HEK293 (cell line): Measurements from ENCODE around the gene RGS7.

Experiments
- CTCF ChIP-seq: fragments of 450-650 bp; formaldehyde crosslinking; IDR thresholded peaks from 2 replicates; pipeline ENCODE4 v1.5.1; 2016; ENCODE audit warnings: missing biosample characterization, missing genetic modification characterization
- ZNF174 ChIP-seq: fragments of 450-650 bp; formaldehyde crosslinking; IDR thresholded peaks from 2 replicates; pipeline ENCODE4 v1.5.0; 2017; ENCODE audit warnings: missing biosample characterization, mild to moderate bottlenecking, missing genetic modification characterization
- ZNF24 ChIP-seq: fragments of 450-650 bp; formaldehyde crosslinking; IDR thresholded peaks from 2 replicates; pipeline ENCODE4 v1.5.1; 2016; ENCODE audit warnings: missing biosample characterization, missing genetic modification characterization
- TF ChIP-seq, protein P1 (sequence below): fragments of 450-650 bp; formaldehyde crosslinking; IDR thresholded peaks from 2 replicates; pipeline ENCODE4 v1.5.1; 2016; ENCODE audit warnings: missing biosample characterization, missing genetic modification characterization
- TF ChIP-seq, protein P2 (sequence below): fragments of 450-650 bp; formaldehyde crosslinking; IDR thresholded peaks from 2 replicates; pipeline ENCODE4 v1.5.1; 2016; ENCODE audit warnings: missing biosample characterization, missing genetic modification characterization
- TF ChIP-seq, protein P3 (sequence below): fragments of 450-650 bp; formaldehyde crosslinking; IDR thresholded peaks from 2 replicates; pipeline ENCODE4 v1.5.1; 2016; ENCODE audit warnings: missing biosample characterization, missing genetic modification characterization

DNA sequence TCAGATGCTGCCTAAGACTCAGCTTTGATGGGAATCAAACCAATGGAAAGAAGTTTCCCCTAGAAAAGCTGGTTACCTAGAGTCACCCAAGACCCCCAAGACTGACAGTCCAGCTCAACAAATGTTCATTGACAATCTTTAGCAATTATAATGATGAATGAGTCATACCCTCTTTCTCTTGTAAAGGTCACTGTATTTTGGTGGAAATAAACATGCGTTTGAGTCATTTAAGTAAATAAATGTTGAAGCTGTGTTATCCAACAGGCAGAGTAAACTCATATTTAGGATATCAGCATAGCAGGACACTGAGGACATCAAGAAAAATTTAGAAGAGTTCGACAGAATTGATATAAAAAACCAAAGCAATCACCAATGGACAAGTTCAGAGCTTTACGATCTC, 295.9 kb downstream of the RGS7 start:
- TF ChIP-seq CTCF (tag by site-specific recombination) = no peak
- TF ChIP-seq, protein P1, sequence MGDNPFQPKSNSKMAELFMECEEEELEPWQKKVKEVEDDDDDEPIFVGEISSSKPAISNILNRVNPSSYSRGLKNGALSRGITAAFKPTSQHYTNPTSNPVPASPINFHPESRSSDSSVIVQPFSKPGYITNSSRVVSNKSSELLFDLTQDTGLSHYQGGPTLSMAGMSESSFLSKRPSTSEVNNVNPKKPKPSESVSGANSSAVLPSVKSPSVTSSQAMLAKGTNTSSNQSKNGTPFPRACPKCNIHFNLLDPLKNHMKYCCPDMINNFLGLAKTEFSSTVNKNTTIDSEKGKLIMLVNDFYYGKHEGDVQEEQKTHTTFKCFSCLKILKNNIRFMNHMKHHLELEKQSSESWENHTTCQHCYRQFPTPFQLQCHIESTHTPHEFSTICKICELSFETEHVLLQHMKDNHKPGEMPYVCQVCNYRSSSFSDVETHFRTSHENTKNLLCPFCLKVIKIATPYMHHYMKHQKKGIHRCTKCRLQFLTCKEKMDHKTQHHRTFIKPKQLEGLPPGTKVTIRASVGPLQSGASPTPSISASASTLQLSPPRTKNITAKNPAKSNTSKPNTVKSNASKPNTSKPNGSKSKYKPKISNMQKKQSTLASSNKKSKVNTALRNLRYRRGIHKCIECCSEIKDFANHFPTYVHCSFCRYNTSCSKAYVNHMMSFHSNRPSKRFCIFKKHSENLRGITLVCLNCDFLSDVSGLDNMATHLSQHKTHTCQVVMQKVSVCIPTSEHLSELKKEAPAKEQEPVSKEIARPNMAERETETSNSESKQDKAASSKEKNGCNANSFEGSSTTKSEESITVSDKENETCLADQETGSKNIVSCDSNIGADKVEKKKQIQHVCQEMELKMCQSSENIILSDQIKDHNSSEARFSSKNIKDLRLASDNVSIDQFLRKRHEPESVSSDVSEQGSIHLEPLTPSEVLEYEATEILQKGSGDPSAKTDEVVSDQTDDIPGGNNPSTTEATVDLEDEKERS (tag by site-specific recombination) = no peak
- no peak for TF ChIP-seq ZNF174 (tag by site-specific recombination)
- TF ChIP-seq, protein P2, sequence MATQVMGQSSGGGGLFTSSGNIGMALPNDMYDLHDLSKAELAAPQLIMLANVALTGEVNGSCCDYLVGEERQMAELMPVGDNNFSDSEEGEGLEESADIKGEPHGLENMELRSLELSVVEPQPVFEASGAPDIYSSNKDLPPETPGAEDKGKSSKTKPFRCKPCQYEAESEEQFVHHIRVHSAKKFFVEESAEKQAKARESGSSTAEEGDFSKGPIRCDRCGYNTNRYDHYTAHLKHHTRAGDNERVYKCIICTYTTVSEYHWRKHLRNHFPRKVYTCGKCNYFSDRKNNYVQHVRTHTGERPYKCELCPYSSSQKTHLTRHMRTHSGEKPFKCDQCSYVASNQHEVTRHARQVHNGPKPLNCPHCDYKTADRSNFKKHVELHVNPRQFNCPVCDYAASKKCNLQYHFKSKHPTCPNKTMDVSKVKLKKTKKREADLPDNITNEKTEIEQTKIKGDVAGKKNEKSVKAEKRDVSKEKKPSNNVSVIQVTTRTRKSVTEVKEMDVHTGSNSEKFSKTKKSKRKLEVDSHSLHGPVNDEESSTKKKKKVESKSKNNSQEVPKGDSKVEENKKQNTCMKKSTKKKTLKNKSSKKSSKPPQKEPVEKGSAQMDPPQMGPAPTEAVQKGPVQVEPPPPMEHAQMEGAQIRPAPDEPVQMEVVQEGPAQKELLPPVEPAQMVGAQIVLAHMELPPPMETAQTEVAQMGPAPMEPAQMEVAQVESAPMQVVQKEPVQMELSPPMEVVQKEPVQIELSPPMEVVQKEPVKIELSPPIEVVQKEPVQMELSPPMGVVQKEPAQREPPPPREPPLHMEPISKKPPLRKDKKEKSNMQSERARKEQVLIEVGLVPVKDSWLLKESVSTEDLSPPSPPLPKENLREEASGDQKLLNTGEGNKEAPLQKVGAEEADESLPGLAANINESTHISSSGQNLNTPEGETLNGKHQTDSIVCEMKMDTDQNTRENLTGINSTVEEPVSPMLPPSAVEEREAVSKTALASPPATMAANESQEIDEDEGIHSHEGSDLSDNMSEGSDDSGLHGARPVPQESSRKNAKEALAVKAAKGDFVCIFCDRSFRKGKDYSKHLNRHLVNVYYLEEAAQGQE (tag by site-specific recombination) = no peak
- TF ChIP-seq ZNF24 (tag by site-specific recombination) = no peak
- TF ChIP-seq, protein P3, sequence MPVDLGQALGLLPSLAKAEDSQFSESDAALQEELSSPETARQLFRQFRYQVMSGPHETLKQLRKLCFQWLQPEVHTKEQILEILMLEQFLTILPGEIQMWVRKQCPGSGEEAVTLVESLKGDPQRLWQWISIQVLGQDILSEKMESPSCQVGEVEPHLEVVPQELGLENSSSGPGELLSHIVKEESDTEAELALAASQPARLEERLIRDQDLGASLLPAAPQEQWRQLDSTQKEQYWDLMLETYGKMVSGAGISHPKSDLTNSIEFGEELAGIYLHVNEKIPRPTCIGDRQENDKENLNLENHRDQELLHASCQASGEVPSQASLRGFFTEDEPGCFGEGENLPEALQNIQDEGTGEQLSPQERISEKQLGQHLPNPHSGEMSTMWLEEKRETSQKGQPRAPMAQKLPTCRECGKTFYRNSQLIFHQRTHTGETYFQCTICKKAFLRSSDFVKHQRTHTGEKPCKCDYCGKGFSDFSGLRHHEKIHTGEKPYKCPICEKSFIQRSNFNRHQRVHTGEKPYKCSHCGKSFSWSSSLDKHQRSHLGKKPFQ = no peak
